Pulmonary artery endothelial cell (primary cell): ENCODE results near the gene TMEM245. TPM values are rescaled to one million over a fixed set of nuclear protein-coding genes. Genes with fewer than 3 reads are reported as not detected.
"Not testable (repeated sequence)": the region's sequence is repeated elsewhere in the genome, so short reads cannot be mapped to it uniquely, and the experiment has no call there.

Experiments
- DNase-seq: peaks from one replicate; pipeline ENCODE4 v3.0.0-alpha.2; 2011; ENCODE audit warnings: low read depth, low spot score
- total RNA-seq: library from RNA; depleted of rRNA; stranded (reverse); fragments of >200 nt; gene quantifications from 2 replicates; pipeline ENCODE4 v1.2.3, GENCODE V29; 2014

The TMEM245 gene
- total RNA-seq, 1 donor from 2014 or later = 40.4 TPM

DNA sequence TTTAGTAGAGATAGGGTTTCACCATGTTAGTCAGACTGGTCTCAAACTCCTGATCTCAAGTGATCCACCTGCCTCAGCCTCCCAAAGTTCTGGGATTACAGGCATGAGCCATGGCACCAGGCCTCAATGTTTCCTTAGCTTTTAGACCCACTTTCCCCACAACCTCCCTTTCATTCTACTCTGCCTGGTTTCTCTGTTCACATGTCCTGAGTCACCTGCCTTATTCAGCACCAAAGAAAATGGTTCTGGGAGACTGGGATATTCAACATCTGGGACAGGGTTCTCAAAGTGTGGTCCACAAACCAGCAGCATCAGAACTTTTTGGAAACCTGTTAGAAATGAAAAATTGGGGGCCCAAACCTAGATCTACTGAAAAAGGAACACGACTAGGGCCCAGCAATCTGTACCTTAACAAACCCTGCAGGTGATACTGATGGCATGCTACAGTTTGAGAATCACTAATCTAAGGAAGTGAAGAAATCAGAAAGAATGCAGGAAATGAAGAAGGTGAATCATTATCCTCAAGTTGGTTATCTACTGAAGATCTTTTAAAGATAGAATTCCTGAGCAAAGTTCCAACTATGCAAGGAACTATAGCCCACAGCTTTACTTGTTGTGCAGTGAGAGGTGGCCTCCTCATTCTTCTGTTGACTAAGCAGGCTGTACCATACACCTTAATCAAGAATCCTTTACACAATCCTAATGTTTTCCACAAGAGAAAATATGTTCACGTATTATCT, 54.6 kb downstream of the TMEM245 start:
- no peak for DNase-seq

DNA sequence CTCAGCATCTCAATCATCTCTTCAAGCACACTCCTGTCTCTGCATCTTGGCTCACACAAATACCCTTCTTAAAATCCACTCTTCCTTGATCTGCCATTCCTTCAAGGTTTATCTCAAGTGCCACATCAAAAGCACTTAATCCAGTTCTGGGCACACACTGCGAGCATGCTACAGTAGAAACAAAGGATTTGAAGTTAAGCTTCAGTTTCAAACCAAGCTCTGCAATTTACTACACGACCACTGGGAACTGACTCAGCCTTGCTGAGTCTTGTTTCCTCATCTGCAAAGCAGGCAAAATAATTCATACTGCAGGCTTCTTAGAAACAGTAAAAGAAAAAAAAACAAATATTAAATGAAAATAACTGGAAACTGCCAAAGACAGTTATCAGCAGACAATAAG, 56.0 kb downstream of the TMEM245 start:
- DNase-seq = no peak

- DNase-seq = no peak
Observed at GRCh38 chr9:109062543-109062942, 57.2 kb downstream of the TMEM245 start.

GRCh38 chr9:109060191-109060590, 59.6 kb downstream of the TMEM245 start:
- no peak for DNase-seq

GRCh38 chr9:109053121-109053520, 66.6 kb downstream of the TMEM245 start:
- DNase-seq = not testable (repeated sequence)

- no peak for DNase-seq
Observed at GRCh38 chr9:109052416-109052815, 67.3 kb downstream of the TMEM245 start.

DNA sequence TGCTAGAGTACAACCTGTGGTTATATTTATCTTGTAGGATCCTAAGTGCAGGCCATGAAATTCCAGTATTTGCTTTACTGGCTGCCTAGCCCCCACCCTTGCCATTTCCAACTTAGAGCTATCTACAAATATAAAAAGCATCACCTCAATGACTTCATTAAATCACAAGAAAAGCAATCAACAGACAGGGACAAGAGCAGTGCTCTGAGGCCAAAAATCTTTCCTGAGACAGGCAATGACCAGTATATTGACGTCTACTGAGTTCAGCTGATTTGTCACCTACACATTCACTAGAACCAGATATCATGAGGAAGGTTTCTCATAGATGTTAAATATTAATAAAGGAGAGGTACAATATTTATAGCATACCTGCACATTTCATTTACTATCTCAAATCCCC, 68.0 kb downstream of the TMEM245 start:
- no peak for DNase-seq

- DNase-seq = no peak
Observed at GRCh38 chr9:109050444-109050843, 69.3 kb downstream of the TMEM245 start.

GRCh38 chr9:109048822-109049221, 70.9 kb downstream of the TMEM245 start:
- no peak for DNase-seq

DNA sequence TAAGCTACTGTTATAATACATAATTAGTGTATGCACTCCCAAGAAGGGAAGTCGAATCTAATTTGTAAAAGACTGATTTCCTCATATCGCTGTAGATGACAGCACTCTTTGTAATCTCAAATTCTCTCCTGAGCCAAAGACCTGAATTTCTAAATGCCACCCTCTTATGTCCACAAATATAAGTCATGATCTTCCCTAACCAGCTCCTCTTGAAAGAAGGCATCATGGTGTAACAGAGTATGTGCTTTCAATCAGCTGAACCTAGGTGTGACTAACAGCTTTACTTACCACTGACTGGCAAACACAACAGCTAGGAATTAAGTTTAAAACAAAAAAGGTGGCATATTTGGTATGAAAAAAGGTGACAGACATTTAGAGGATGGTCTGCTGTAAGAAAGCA, 72.5 kb downstream of the TMEM245 start:
- DNase-seq = no peak

- DNase-seq = no peak
Observed at GRCh38 chr9:109046346-109046745, 73.4 kb downstream of the TMEM245 start.

- no peak for DNase-seq
Observed at GRCh38 chr9:109043578-109043977, 76.2 kb downstream of the TMEM245 start.

DNA sequence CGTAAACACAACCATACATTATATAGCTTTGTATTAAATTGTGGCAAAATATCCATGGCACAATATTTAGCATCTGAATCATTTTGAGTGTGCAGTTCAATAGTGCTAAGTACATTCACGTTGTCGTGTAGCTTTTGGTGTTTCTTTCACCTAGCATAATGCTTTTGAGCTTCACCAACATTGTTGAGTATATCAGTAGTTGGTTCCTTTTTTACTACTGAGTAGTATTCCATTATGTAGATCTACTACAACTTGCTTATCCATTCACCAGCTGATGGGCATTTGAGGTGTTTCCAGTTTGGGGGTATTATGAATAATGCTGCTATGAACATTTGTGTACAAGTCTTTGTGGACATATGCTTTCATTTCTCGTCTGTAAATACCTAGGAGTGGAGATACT, 79.2 kb downstream of the TMEM245 start:
- DNase-seq = no peak

DNA sequence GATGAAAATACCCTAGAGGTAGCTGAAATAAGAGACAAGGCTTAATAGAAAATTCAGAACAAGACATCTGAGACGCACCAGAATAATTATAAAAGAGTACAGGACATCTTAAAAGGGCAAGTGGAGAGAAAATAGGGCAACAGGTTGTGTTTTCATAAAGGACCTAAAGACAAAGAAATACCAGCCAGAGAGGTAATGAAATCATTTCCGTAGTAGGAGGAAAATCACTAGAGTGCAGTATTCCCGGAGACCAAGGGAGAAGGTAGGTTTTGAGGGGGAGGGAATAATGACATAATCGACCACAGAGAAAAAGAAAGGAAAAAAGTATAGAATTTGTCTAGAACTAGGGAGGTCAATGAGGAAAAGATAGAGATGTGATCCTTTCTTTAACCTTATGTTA, 80.2 kb downstream of the TMEM245 start:
- DNase-seq = peak; percentile 63

- DNase-seq = no peak
Observed at GRCh38 chr9:109037946-109038715, 81.6 kb downstream of the TMEM245 start.

DNA sequence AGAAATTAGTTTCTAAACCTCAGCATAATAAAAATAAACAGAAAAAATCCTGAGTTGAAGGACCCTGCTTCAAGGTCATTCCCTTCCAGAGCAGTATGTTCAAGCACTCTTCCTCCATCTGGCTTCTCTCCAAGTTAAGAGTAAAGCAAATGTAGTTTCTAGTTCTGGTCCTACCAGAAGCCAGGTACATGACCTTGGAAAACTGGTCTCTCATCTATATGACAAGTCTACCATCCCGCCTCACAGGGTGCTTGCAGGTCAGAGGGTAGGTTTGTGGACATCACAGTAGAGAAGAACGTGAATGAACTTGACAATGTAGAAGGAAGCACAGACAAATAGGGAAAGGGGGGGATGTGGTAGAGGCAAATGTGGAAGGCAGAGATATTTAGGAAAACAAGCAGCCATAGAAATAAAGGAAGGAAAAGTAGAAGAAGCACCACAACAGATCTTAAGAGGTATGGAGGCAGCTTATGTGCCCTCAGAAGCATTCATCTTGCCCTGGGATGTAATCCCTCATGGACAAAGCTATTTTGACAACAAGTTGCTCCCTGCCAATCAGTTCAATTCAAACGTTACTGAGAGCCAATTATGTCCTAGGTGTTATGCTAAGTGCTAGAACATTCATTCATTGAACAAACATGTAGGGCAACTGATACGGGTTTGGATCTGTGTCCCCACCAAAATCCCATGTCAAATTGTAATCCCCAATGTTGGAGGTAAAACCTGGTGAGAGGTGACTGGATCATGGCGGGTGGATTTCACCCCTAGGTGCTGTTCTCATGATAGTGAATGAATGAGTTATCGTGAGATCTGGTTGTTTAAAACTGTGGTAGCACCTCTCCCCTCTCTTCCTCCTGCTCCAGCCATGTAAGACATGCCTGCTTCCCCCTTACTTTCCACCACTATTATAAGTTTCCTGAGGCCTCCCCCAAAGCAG, 82.7 kb downstream of the TMEM245 start:
- DNase-seq = no peak

GRCh38 chr9:109035684-109036423, 83.9 kb downstream of the TMEM245 start:
- DNase-seq = peak; percentile 89

- no peak for DNase-seq
Observed at GRCh38 chr9:109033941-109034700, 85.6 kb downstream of the TMEM245 start.

GRCh38 chr9:109031241-109031640, 88.5 kb downstream of the TMEM245 start:
- DNase-seq = no peak

- DNase-seq = no peak
Observed at GRCh38 chr9:109030426-109030825, 89.3 kb downstream of the TMEM245 start.
